GM12878 (cell line): Measurements from ENCODE around the gene OR5AU1. TPM values are rescaled to one million over a fixed set of nuclear protein-coding genes. Genes with fewer than 3 reads are reported as not detected.
A peak's percentile ranks its signal among the peaks of the same experiment; 100 is the strongest.

ENCODE experiments used
- ATAC-seq: fragments of 200-7000 bp; cut with Tn5 transposase; 3 replicates; pipeline ENCODE4 v1.9.1; 2020; ENCODE audit warnings: mild to moderate bottlenecking, moderate library complexity
- BruUV-seq: library from RNA; stranded (reverse); fragments of 400-500 nt; replicated peaks from 2 replicates; lab custom pipeline; 2021; lab: Mats Ljungman, UMichigan
- CTCF ChIA-PET: fragments of 300-600 bp; sonication (Branson Sonifier 250); formaldehyde crosslinking; extraction: SDS; loops from one replicate; lab custom pipeline; 2021; ENCODE audit warnings: inconsistent platforms; lab: Yijun Ruan, JAX
- POLR2A ChIA-PET: fragments of 350-600 bp; formaldehyde crosslinking; extraction: SDS; loops from one replicate; lab custom pipeline; 2021; ENCODE audit warnings: inconsistent platforms; lab: Charles Lee
- RAD21 ChIA-PET: fragments of 300-600 bp; sonication (Branson Sonifier 250); formaldehyde crosslinking; loops from one replicate; lab custom pipeline; 2023; ENCODE audit warnings: antibody characterized with exemption; ENCODE audit not compliant: unreplicated experiment; lab: Charles Lee
- SMC1A ChIA-PET: fragments of 300-600 bp; sonication (Branson Sonifier 250); formaldehyde crosslinking; loops from one replicate; lab custom pipeline; 2023; ENCODE audit not compliant: unreplicated experiment, uncharacterized antibody; lab: Charles Lee
- DNase-seq: peaks from one replicate; pipeline ENCODE4 v3.0.0-alpha.2; 2011; ENCODE audit warnings: low read depth, low spot score
- FAIRE-seq: peaks from 3 replicates; lab custom pipeline; 2011; peaks lifted over from hg19 to GRCh38; lab: Jason Lieb, UNC
- H2AFZ ChIP-seq: 2 replicates; pipeline ENCODE4 v1.6.0; 2011; ENCODE audit warnings: low read depth, low read length, control low read depth; ENCODE audit not compliant: control insufficient read depth
- H3K27ac ChIP-seq: 2 replicates; pipeline ENCODE4 v1.5.1; 2011; ENCODE audit warnings: control low read depth; ENCODE audit not compliant: control insufficient read depth, insufficient read depth
- H3K27me3 ChIP-seq, 2 experiments: replicated peaks in 1 of 2; 2 replicates each; pipeline versions ENCODE4 v1.6.0 to v1.6.1; 2011; ENCODE audit warnings: low read length in 1 of 2; ENCODE audit not compliant: control insufficient read depth in 2 of 2, insufficient read depth in 2 of 2
- H3K36me3 ChIP-seq, 2 experiments: 2 replicates each; pipeline ENCODE4 v1.5.1; 2011; ENCODE audit warnings: low read length in 1 of 2; ENCODE audit not compliant: control insufficient read depth in 2 of 2, insufficient read depth in 2 of 2
- H3K4me1 ChIP-seq: 2 replicates; pipeline ENCODE4 v1.6.1; 2011; ENCODE audit warnings: mild to moderate bottlenecking, low read length, moderate library complexity, mixed read lengths; ENCODE audit not compliant: control insufficient read depth, insufficient read depth
- H3K4me2 ChIP-seq: 2 replicates; pipeline ENCODE4 v1.6.0; 2011; ENCODE audit warnings: control low read depth; ENCODE audit not compliant: control insufficient read depth, insufficient read depth
- H3K4me3 ChIP-seq: fragments of 200-600 bp; sonication (generic); 2 replicates; pipeline ENCODE4 v1.5.1; 2016
- H3K79me2 ChIP-seq: 2 replicates; pipeline ENCODE4 v1.6.0; 2011; ENCODE audit warnings: low read length; ENCODE audit not compliant: control insufficient read depth, insufficient read depth
- H3K9ac ChIP-seq: 2 replicates; pipeline ENCODE4 v1.8.0; 2011; ENCODE audit warnings: low read length, control low read depth, mixed read lengths; ENCODE audit not compliant: control insufficient read depth, insufficient read depth
- H3K9me3 ChIP-seq: replicated peaks from 3 replicates; pipeline ENCODE4 v1.5.1; 2011; ENCODE audit warnings: mild to moderate bottlenecking, low read length; ENCODE audit not compliant: control insufficient read depth, insufficient read depth
- H4K20me1 ChIP-seq: 2 replicates; pipeline ENCODE4 v1.6.0; 2011; ENCODE audit not compliant: control insufficient read depth, insufficient read depth
- BCL11A ChIP-seq: IDR thresholded peaks from 2 replicates; pipeline ENCODE4 v1.6.1; 2011; ENCODE audit warnings: low read depth, low read length
- CBX5 ChIP-seq: sonication (generic); IDR thresholded peaks from 2 replicates; pipeline ENCODE4 v1.6.1; 2016; ENCODE audit warnings: low read depth, moderate library complexity, mild to moderate bottlenecking, inconsistent platforms
- E2F4 ChIP-seq: IDR thresholded peaks from 2 replicates; pipeline ENCODE4 v1.6.1; 2012; ENCODE audit warnings: low read depth, low read length, improper control_type of control experiment
- HDAC6 ChIP-seq: fragments of 200-600 bp; sonication (generic); IDR thresholded peaks from one replicate; pipeline ENCODE4 v1.8.0; 2017; ENCODE audit warnings: antibody characterized with exemption; ENCODE audit not compliant: unreplicated experiment
- HDGF ChIP-seq: fragments of 450-650 bp; IDR thresholded peaks from 2 replicates; pipeline ENCODE4 v1.6.1; 2016; ENCODE audit warnings: antibody characterized with exemption
- KDM1A ChIP-seq: fragments of 200-600 bp; sonication (generic); IDR thresholded peaks from 2 replicates; pipeline ENCODE4 v1.6.1; 2016; ENCODE audit warnings: borderline replicate concordance
- NR2C2 ChIP-seq: IDR thresholded peaks from 2 replicates; pipeline ENCODE4 v1.6.1; 2011; ENCODE audit warnings: borderline replicate concordance, low read depth; ENCODE audit not compliant: control insufficient read depth, insufficient read length
- POLR2A ChIP-seq: IDR thresholded peaks from 2 replicates; pipeline ENCODE4 v1.6.1; 2011; ENCODE audit warnings: low read depth, mild to moderate bottlenecking, low read length
- POLR2AphosphoS2 ChIP-seq: IDR thresholded peaks from 2 replicates; pipeline ENCODE4 v1.6.1; 2011; ENCODE audit warnings: low read depth, mild to moderate bottlenecking, low read length, improper control_type of control experiment, moderate library complexity
- RAD21 ChIP-seq: IDR thresholded peaks from 2 replicates; pipeline ENCODE4 v1.6.1; 2011; ENCODE audit warnings: mild to moderate bottlenecking, low read depth, low read length, moderate library complexity; ENCODE audit not compliant: insufficient read depth
- RELA ChIP-seq: fragments of 450-650 bp; IDR thresholded peaks from 2 replicates; pipeline ENCODE4 v1.8.0; 2014; ENCODE audit warnings: borderline replicate concordance; ENCODE audit not compliant: partially characterized antibody
- TCF7 ChIP-seq: IDR thresholded peaks from 2 replicates; pipeline ENCODE4 v1.6.1; 2014; ENCODE audit warnings: antibody characterized with exemption, borderline replicate concordance
- ZNF207 ChIP-seq: fragments of 450-650 bp; IDR thresholded peaks from 2 replicates; pipeline ENCODE4 v1.6.1; 2014; ENCODE audit warnings: antibody characterized with exemption, mild to moderate bottlenecking, borderline replicate concordance
- ZNF622 ChIP-seq: fragments of 450-650 bp; IDR thresholded peaks from 2 replicates; pipeline ENCODE4 v1.6.1; 2017; ENCODE audit warnings: mild to moderate bottlenecking, inconsistent platforms
- ZNF687 ChIP-seq: fragments of 450-650 bp; IDR thresholded peaks from 2 replicates; pipeline ENCODE4 v1.6.1; 2017; ENCODE audit warnings: mild to moderate bottlenecking, moderate library complexity
- WGBS: methylation state at CpG from one replicate; pipeline ENCODE4 v1.1.6; 2016; ENCODE audit warnings: low lambda C conversion rate; ENCODE audit not compliant: insufficient replicate concordance, insufficient coverage; ENCODE audit errors: missing lambda C conversion rate; 5-methylcytosine and 5-hydroxymethylcytosine counted together
- in situ Hi-C: fragments of 300-500 bp; cut with MboI; formaldehyde crosslinking; loops from 9 replicates; pipeline ENCODE4 v1.14.3; 2018; ENCODE audit warnings: mixed read lengths
- intact Hi-C: fragments of 100-400 bp; cut with micrococcal nuclease; formaldehyde crosslinking; loops from one replicate; pipeline ENCODE4 v1.14.2; 2022; ENCODE audit not compliant: unreplicated experiment
- polyA plus RNA-seq, 11 experiments: library from polyadenylated mRNA; depleted of rRNA in 4 of 11; unstranded in 6 of 11; stranded (reverse) in 5 of 11; fragments of >200 nt; fragmentation: Nextera tagmentation in 4 of 11; fragmentation: Illumina TruSeq in 1 of 11; extraction: Ambion mirVana in 4 of 11; extraction: Trizol in 1 of 11; gene quantifications; 1 replicate in 1 of 11; 2 replicates in 10 of 11; pipeline versions ENCODE4 v1.2.1 to v1.2.3, GENCODE V29; 2011 to 2016; ENCODE audit warnings: inconsistent platforms in 2 of 11, missing spikeins in 2 of 11, low read depth in 1 of 11
- total RNA-seq, 4 experiments: library from RNA; depleted of rRNA in 3 of 4; stranded (reverse); fragments of >200 nt in 3 of 4; fragmentation: Illumina TruSeq in 1 of 4; extraction: Trizol in 1 of 4; gene quantifications; 2 replicates each; pipeline versions ENCODE4 v1.2.1 to v1.2.3, GENCODE V29; 2013 to 2021

Gene OR5AU1
- total and polyA plus RNA-seq, 10 of the 15 experiments (the other 5 are each of a cell fraction or from before 2014, with no cell fraction given) = not detected

GRCh38 chr14:21204167-21205025 lies 48.5 kb upstream of the OR5AU1 start (continued):
- TF ChIP-seq CBX5 = no peak
- TF ChIP-seq POLR2AphosphoS2 = peak; percentile 15; the same call in 1 of the 2 replicates
- no peak for TF ChIP-seq TCF7
- TF ChIP-seq, all 136 proteins: peak for 7

GRCh38 chr14:21203470-21204166 lies 47.8 kb upstream of the OR5AU1 start:
- CTCF ChIA-PET = interaction anchor here (1.2 to 1.6 kb wide), 3 partner anchors 11 to 189 kb away, joined by 3 read pairs; no protein-coding TSS in a partner anchor
- no peak overlapping the region for H2AFZ ChIP-seq
- peaks cover 1 to 18% of the 10 kb centered on the region in 2 experiments for H3K36me3 ChIP-seq
- H3K4me2 ChIP-seq = no peak overlapping the region
- POLR2A ChIA-PET = interaction anchor here (0.7 kb wide), 1 partner anchor 475 kb away, joined by 3 read pairs; no protein-coding TSS in a partner anchor
- H3K27me3 ChIP-seq = no peaks in the 10 kb centered on the region
- no TSS peak for BruUV-seq
- no peaks in the 10 kb centered on the region for H4K20me1 ChIP-seq
- intact Hi-C loops = no loop called here
- RAD21 ChIA-PET = interaction anchor here (1.5 kb wide), 1 partner anchor 189 kb away, joined by 4 read pairs; no protein-coding TSS in a partner anchor
- no peaks in the 10 kb centered on the region for H3K4me1 ChIP-seq
- in situ Hi-C loops = no loop called here
- H3K27ac ChIP-seq = no peak overlapping the region
- FAIRE-seq (no peak), ATAC-seq (peak; percentile 8), DNase-seq (no peak)
- no peak overlapping the region for H3K4me3 ChIP-seq
- H3K79me2 ChIP-seq = no peaks in the 10 kb centered on the region
- SMC1A ChIA-PET = interaction anchor here (1.9 kb wide), 1 partner anchor 12 kb away, joined by 5 read pairs; no protein-coding TSS in a partner anchor
- no peak overlapping the region for H3K9ac ChIP-seq
- WGBS = 50% methylated on average over 8 of the region's 8 CpGs
- H3K9me3 ChIP-seq = no peaks in the 10 kb centered on the region
- TF ChIP-seq ZNF207 (no peak), POLR2A (peak; percentile 51), RAD21 (no peak), E2F4 (no peak), KDM1A (no peak), RELA (no peak), HDGF (no peak), ZNF622 (no peak), ZNF687 (no peak), HDAC6 (no peak), NR2C2 (no peak), BCL11A (no peak)
